ENCODE data around the gene HOMER3.

- TF ChIP-seq, protein P1, sequence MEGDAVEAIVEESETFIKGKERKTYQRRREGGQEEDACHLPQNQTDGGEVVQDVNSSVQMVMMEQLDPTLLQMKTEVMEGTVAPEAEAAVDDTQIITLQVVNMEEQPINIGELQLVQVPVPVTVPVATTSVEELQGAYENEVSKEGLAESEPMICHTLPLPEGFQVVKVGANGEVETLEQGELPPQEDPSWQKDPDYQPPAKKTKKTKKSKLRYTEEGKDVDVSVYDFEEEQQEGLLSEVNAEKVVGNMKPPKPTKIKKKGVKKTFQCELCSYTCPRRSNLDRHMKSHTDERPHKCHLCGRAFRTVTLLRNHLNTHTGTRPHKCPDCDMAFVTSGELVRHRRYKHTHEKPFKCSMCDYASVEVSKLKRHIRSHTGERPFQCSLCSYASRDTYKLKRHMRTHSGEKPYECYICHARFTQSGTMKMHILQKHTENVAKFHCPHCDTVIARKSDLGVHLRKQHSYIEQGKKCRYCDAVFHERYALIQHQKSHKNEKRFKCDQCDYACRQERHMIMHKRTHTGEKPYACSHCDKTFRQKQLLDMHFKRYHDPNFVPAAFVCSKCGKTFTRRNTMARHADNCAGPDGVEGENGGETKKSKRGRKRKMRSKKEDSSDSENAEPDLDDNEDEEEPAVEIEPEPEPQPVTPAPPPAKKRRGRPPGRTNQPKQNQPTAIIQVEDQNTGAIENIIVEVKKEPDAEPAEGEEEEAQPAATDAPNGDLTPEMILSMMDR (IDR thresholded peaks at IDR 0.05; ENCODE audit: low read depth, low read length), result no peak
- TF ChIP-seq EZH2phosphoT487 (IDR thresholded peaks at IDR 0.05; ENCODE audit: low read depth), result no peak
Measured at GRCh38 chr19:18895824-18896341, 45.1 kb downstream of the HOMER3 start, which contains the start of gene CERS1.

All from OCI-LY3 (cell line).